ENCODE results near the gene DALRD3.

Gene DALRD3

DNA sequence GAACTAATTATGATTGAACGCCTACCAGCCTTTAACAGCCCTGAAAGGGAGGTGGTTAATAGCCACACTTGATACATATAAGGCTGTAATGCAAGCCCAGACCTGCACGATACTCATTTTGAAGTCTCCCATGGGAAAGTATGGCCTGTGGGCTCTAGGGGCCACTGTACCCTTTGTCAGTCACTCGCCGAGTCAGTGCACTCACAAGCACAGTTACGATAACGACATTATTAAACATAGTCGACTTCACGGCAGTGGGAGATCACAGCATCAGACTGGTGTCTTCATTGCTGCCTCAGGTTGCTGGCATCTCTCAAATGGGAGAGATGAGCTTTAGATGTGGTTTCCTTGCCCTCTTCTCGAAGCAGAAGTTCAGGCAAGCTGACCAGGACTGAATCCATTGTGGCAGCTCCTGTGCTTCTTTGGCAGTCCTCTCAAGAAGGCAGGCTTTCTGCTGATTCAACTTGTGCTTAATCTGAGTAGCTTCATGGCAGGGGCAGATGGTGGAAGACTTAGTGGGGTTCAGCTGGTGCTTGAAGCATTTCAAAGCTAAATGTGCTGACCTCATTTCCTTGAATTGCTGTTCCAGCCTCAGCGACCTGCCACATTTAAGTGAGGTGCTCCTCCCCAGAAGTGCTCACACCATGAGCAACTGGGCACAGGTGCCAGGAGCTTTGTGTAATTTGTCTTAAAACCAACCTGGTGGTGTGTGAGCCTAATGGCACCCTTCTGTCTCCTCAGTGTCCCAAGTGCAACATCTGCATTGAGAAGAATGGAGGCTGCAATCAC lies 44.1 kb downstream of the DALRD3 start:
- no peak for DNase-seq

DNA sequence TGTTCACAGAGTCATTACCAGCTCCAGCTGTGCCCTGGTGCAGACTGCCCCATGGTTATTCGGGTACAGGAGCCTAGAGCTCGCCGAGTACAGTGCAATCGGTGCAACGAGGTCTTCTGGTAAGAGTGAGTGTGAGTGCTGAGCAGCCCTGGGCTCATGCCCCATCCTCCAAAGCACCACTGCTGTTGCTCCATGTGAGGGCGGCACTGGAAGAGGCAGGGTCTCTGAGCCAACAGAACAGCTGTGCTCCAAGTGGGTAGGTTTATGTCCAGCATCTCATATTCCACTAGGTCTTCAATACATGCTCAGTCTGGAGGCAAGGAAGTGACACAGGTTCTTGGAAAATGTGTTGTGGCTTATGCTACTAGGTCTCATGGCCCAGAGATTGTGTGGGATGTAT lies 47.8 kb downstream of the DALRD3 start:
- DNase-seq = no peak

DNA sequence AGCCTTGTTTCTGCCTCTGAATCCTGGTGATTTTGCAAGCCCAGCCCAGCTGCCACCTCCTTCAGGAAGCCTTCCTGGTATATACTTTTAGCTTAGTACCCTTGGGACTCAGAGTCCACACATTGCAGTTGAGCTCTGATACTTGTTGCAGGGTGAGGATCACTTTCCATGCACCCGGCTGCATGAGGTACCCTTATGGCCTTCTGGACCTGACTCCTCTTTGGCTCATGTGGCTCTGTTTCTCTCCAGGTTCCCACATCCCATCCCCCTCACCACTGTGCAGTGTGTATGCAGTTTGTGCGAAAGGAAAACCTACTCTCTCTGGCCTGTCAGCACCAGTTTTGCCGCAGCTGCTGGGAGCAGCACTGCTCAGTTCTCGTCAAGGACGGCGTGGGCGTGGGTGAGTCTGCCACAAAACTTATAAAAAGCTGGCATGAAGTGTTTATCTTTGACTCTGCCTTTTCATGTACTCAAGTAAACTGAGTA lies 51.5 kb downstream of the DALRD3 start:
- DNase-seq = no peak

DNA sequence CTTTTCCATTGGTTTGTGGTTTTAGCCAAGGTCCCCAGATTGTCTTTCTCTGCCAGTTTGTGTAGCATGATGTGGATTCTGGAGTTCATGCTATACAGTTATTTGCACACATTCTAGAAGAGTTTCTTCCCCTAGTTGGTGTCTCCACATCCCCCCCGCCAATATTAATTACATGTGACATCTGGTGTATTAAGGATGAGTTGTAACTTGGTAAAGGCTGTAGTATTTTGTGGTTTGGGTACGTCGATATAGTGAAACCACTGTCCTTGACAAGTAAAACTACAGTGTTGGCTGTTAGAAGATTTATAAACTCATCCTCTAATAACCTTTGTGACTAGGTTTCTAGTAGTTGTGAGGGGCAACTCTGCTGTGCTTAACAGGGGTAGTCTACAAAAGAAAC lies 52.0 kb downstream of the DALRD3 start:
- no peak for DNase-seq

Data from CD4-positive, alpha-beta T cell treated with Interleukin-21 for 1 hour (primary cell).